Measurements from ENCODE around the gene ISL1.
A peak's percentile ranks its signal among the peaks of the same experiment; 100 is the strongest.

ISL1 gene

DNA sequence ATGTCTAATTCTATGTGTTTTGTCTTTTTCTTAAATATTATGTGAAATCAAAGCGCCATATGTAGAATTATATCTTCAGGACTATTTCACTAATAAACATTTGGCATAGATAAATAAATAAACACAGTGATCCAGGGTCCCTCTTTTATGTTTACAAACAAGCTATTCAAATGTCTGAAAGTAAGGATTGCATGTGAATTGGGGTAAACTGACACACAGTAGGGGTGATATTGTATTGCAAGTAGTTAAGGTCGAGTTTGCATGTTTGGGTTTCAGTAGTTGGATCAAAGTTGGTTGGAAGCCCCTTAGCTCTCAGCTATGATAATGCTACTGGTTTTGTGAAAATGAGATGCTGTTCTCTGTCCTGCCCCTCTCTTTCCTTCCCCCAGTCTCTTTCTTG, 11.4 kb downstream of the ISL1 start:
- H3K4me1 ChIP-seq (ENCODE audit: insufficient read depth, low read length), result peaks cover 15% of the 10 kb centered on the region
- no peaks in the 10 kb centered on the region for H3K9me3 ChIP-seq (ENCODE audit: control insufficient read depth, insufficient read depth, low read length)
- no peak overlapping the region for H3K9ac ChIP-seq (ENCODE audit: low read depth, low read length)
- H3K36me3 ChIP-seq (ENCODE audit: insufficient read depth, low read length), result no peaks in the 10 kb centered on the region

DNA sequence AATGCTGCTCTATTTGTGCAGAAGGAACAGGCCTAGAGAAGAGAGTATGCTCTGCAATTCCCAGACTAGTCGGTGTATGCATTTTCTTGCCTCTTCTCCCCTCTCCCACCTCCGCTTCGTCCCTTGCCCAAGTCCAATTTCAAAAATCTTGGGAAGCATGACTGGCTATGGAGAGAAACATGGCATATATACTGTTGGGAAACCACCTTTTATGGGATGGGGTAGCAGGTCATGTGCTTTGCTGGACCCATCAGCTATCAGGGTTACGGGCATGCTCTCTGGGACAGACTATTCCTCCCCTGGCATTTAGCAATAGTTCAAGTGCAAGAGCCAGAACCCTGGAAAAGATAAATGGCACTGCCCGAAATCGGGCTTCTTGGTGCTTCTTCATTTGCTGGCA, 12.0 kb downstream of the ISL1 start:
- H3K4me1 ChIP-seq (ENCODE audit: insufficient read depth, low read length), result peaks cover 15% of the 10 kb centered on the region
- no peaks in the 10 kb centered on the region for H3K9me3 ChIP-seq (ENCODE audit: control insufficient read depth, insufficient read depth, low read length)
- H3K36me3 ChIP-seq (ENCODE audit: insufficient read depth, low read length), result no peaks in the 10 kb centered on the region
- no peak overlapping the region for H3K9ac ChIP-seq (ENCODE audit: low read depth, low read length)

DNA sequence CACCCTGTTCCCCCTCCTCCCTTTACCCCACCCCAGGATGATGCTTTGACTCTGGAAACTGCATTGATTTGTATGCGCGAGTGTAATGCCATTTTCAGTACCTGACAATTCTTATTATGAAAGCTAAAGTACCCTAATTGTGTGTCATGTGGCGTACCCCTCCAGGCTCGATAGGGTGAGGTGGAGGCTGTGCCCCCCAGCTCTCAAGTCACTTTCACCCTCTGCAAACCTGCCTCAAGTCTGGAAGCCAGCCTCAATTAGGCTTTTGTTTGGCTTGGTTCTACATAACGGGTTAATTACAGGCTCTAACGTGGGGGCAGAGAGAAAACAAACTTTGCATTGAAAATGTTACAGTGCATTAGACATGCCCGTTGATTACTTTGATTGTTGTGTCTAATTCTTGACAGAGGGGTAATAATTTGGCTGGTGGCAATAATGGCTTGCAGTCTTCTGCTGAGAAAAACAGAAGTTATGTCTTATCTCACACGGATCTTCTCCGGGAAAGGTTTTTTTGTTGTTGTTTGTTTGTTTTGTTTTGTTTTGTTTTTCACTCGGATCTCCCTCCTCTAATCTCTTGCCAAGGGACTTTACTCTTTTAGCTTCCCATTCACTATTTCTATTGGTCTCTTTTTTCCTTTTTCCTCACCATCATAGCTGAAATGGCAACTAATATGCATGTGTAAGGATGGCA, 12.6 kb downstream of the ISL1 start:
- Histone ChIP-seq H3K36me3 (ENCODE audit: insufficient read depth, low read length) (no peaks in the 10 kb centered on the region), H3K9me3 (ENCODE audit: control insufficient read depth, insufficient read depth, low read length) (no peaks in the 10 kb centered on the region), H3K4me1 (ENCODE audit: insufficient read depth, low read length) (peaks cover 15% of the 10 kb centered on the region), H3K9ac (ENCODE audit: low read depth, low read length) (no peak overlapping the region)

DNA sequence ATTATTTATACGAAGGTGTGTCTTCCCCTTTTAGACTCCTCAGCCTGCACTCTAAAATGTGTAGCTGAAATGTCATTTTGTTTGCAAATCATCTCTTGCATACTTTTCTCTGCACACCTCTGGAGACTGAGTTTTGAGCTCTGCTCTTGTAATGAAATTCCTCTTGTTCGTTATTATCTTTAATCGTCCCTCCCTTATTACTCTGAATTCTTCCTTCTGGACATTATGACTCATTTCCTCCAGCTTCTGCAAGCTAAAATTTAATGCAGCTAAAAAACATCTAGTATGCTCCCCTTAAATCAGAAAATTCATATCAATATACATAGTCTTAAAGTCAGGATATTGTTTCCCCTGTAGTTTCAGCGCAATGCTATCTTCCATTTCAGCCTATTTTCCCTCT, 13.5 kb downstream of the ISL1 start:
- H3K9ac ChIP-seq (ENCODE audit: low read depth, low read length), result no peak overlapping the region
- H3K9me3 ChIP-seq (ENCODE audit: control insufficient read depth, insufficient read depth, low read length), result no peaks in the 10 kb centered on the region
- H3K36me3 ChIP-seq (ENCODE audit: insufficient read depth, low read length), result no peaks in the 10 kb centered on the region
- peaks cover 15% of the 10 kb centered on the region for H3K4me1 ChIP-seq (ENCODE audit: insufficient read depth, low read length)

DNA sequence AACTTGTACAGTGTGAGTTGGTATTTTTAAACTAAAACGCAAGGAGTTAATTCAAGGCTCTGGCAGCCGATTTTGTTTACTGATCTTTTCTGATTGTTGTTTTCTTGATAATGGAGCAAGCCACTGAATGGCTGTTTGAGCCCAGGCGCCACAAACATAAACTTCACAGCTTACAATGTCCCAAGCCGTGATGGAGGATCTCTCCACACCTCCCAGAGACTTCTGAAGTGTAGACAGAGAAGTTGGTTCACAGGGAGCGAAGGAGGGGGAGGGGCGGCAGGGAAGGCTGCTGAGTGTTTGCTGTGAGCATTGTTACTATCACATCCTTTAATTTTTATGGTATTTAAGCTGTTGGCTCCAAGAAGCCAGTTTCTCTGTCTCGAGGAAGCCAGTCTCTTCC, 14.7 kb downstream of the ISL1 start:
- Histone ChIP-seq H3K9ac (ENCODE audit: low read depth, low read length) (no peak overlapping the region), H3K36me3 (ENCODE audit: insufficient read depth, low read length) (no peaks in the 10 kb centered on the region), H3K4me1 (ENCODE audit: insufficient read depth, low read length) (peaks cover 15% of the 10 kb centered on the region), H3K9me3 (ENCODE audit: control insufficient read depth, insufficient read depth, low read length) (no peaks in the 10 kb centered on the region)

DNA sequence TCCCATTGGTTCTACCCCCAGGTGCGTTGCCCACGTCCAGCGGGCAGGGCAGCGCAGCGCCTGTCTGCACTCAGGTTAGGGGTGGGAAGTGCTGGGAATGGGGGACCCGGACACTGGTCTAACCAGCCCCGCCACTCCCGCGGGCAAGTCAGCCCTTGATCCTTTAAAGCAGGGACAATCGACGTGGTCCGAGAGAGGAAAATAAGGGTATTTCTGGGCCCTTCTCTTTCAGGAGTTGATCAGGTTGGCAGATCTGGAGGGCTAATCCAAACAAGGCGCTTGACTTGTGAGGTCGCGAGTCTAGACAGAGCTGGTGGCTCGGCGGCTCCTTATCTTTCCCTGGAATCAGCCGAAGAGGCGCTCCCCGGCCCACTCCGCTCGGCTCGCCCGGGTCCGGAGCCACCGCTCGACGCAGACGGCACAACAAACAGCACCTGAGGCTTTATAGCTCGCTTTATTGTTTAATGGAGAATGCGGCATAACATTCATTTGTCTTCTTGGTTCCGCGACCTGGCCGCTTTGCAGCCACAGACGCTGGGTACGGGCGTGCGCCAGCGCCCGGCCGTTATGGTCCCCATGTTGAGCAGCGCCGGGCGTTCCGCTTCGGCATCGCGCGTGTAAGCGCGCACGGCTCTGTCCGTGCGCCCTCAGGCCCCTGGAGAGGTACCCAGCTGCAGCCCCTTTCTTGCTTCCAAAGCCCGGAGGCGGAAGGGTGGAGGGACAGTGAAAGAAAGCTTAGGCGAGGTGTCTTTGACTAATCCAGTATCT, 15.8 kb downstream of the ISL1 start:
- no peaks in the 10 kb centered on the region for H3K9me3 ChIP-seq (ENCODE audit: control insufficient read depth, insufficient read depth, low read length)
- peaks cover 15% of the 10 kb centered on the region for H3K4me1 ChIP-seq (ENCODE audit: insufficient read depth, low read length)
- peak overlapping the region; percentile 41; the same call in 1 of the 2 replicates for H3K9ac ChIP-seq (ENCODE audit: low read depth, low read length)
- H3K36me3 ChIP-seq (ENCODE audit: insufficient read depth, low read length), result no peaks in the 10 kb centered on the region

DNA sequence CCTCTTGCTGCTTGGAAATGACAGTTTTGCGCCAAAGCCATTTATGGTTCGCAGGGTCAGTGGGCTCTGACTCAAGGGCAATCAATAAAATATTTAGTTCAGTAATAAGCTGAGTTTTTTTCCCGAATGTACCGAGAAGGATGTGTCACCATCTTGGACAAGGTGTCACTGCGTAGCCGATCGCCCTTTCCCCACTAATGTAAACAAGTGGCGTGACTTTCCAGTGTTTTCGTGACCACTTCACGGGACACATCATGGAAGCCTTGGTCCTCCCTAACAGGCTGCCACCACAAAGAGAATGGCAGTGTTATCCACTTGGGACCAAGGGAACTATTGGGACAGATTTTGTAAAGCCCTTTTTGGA, 16.4 kb downstream of the ISL1 start:
- peaks cover 13% of the 10 kb centered on the region for H3K4me1 ChIP-seq (ENCODE audit: insufficient read depth, low read length)
- H3K36me3 ChIP-seq (ENCODE audit: insufficient read depth, low read length), result no peaks in the 10 kb centered on the region
- H3K9me3 ChIP-seq (ENCODE audit: control insufficient read depth, insufficient read depth, low read length), result no peaks in the 10 kb centered on the region
- H3K9ac ChIP-seq (ENCODE audit: low read depth, low read length), result peak overlapping the region; percentile 41; the same call in 1 of the 2 replicates

DNA sequence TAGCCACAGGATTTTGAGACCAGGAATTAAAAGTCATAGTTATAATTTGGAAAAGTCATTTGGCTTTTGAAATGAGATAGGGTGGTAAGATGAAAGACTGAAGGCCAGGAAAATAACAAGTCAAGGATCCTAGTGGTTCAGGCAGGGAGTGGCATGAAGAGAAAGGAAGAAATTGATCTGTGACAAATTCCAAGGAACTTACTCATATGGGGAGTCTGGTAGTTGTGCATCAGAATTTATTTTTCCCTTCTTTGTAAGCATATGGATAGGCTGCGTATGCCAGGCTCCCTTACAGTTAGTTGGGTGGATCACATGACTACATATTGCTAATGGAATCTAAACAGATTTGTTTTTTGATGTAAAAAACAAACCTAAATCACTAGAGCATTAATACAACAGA, 21.0 kb downstream of the ISL1 start:
- no peaks in the 10 kb centered on the region for H3K4me1 ChIP-seq (ENCODE audit: insufficient read depth, low read length)
- H3K9ac ChIP-seq (ENCODE audit: low read depth, low read length), result no peak overlapping the region
- no peaks in the 10 kb centered on the region for H3K36me3 ChIP-seq (ENCODE audit: insufficient read depth, low read length)
- H3K9me3 ChIP-seq (ENCODE audit: control insufficient read depth, insufficient read depth, low read length), result no peaks in the 10 kb centered on the region

DNA sequence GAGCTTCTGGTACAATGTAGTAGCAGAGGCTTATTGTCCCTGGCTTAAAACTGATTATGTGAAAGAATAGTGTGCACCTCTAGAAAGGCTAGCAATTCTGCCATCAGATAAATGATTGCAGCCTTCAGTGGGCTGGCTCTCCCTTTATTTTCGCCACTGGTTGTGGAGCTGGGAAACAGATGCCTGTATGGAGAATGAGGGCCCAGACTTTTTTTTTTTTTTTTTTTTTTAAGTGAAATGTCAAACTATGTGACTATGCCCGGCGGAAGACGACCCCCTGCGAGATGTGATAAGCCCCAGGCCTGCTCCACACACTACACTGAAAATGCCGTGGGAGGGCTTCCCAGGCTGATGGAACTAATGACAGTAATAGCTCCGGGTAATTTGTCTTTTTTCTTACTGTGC, 28.7 kb downstream of the ISL1 start:
- Histone ChIP-seq H3K9me3 (ENCODE audit: control insufficient read depth, insufficient read depth, low read length) (no peaks in the 10 kb centered on the region), H3K4me1 (ENCODE audit: insufficient read depth, low read length) (no peaks in the 10 kb centered on the region), H3K36me3 (ENCODE audit: insufficient read depth, low read length) (no peaks in the 10 kb centered on the region), H3K9ac (ENCODE audit: low read depth, low read length) (no peak overlapping the region)

DNA sequence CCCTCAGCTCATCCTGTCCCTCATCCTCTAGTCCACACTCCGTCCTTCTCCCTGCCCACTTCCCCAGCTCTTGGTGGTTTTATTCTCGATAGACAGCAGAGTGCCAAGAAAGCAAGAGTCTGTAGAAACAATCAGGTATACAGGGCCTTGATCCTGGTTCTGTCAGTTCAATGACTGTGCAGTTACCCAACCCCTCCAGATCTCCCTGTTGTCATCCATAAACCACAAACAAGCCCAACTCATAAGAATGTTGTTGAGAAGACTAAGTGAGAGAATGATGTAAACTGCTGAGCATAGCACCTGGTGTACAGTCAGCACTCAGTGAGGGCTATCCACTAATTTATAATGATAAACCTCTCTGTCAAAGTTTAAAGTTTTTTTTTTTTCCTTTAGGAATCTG, 31.3 kb downstream of the ISL1 start:
- Histone ChIP-seq H3K9ac (ENCODE audit: low read depth, low read length) (no peak overlapping the region), H3K9me3 (ENCODE audit: control insufficient read depth, insufficient read depth, low read length) (no peaks in the 10 kb centered on the region), H3K4me1 (ENCODE audit: insufficient read depth, low read length) (no peaks in the 10 kb centered on the region), H3K36me3 (ENCODE audit: insufficient read depth, low read length) (no peaks in the 10 kb centered on the region)

DNA sequence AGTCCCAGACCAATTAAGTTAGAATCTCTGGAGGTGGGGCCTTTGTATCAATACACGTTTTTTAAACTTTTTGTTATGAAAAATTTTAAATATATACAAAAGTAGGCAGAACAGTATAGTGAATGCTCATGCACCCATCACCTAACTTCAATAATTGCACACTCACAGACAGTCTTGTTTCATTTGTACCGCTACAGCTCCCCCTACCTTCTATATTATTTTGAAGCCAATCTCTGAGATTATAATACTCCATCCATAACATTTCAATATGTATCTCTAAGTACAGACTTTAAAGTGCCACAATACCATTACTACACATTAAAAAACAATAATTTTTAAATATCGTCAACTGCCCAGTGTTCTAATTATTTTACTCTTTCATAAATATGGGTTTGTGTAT, 32.9 kb downstream of the ISL1 start:
- Histone ChIP-seq H3K9ac (ENCODE audit: low read depth, low read length) (no peak overlapping the region), H3K9me3 (ENCODE audit: control insufficient read depth, insufficient read depth, low read length) (no peaks in the 10 kb centered on the region), H3K4me1 (ENCODE audit: insufficient read depth, low read length) (no peaks in the 10 kb centered on the region), H3K36me3 (ENCODE audit: insufficient read depth, low read length) (no peaks in the 10 kb centered on the region)

DNA sequence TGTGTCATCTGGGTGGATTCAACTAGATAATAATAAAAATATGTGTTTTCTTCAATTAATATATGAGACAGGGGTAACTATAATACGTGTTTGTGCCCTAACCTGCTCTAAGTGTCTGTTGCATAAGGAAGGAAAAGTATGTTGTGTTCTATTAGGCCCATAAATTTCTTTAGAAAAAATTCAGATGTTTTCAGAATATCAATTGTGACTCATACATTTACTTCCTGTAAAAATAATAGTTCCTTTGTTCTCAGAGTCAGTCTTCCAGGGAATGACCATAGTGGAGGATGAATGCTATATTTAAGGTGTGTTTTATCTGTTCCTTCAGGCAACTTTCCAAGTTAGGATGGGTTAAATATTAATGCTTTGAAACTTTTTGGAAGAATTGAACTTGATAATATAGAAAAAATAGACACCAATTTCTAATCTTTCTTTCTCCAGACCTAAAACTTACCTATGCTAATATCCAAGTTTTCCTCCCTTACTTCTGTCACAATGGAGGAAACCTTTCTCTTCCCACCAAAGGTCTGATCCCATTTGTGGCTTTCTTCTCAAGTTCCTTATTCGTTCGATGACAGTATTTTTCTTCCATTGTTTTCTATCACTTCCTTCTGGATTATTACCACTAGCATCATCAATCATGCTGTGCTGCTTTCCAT, 49.9 kb downstream of the ISL1 start:
- Histone ChIP-seq H3K9me3 (ENCODE audit: control insufficient read depth, insufficient read depth, low read length) (no peaks in the 10 kb centered on the region), H3K9ac (ENCODE audit: low read depth, low read length) (no peak overlapping the region), H3K4me1 (ENCODE audit: insufficient read depth, low read length) (no peaks in the 10 kb centered on the region), H3K36me3 (ENCODE audit: insufficient read depth, low read length) (no peaks in the 10 kb centered on the region)

DNA sequence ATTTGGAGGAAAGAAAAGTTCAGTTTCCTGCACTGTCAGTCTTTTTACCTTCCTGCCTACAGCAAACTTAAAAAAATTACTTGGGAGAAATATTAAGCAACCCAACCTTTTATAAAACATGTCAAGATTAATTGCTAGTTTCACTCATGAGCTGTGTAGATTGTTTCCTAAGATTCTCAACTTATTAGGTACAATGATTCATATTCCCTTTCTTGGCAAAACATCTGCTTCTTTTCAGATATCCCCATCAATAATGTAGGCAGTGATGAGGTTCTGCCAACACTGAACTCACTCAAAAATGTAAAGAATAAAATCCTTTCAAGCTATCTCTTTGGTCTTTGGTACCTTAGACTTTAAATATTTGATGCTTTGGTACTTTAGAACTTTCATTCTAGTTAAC, 56.0 kb downstream of the ISL1 start:
- Histone ChIP-seq H3K36me3 (ENCODE audit: insufficient read depth, low read length) (no peaks in the 10 kb centered on the region), H3K4me1 (ENCODE audit: insufficient read depth, low read length) (no peaks in the 10 kb centered on the region)

More for the DNA sequence above, 56.0 kb downstream of the ISL1 start:
- Histone ChIP-seq H3K9ac (ENCODE audit: low read depth, low read length) (no peak overlapping the region), H3K9me3 (ENCODE audit: control insufficient read depth, insufficient read depth, low read length) (no peaks in the 10 kb centered on the region)

All from ES-I3 (cell line).